HG03442 (cell line): ENCODE data around the gene IMPG1.
"Not testable (repeated sequence)": the region's sequence is repeated elsewhere in the genome, so short reads cannot be mapped to it uniquely, and the experiment has no call there.

Experiments used
- ATAC-seq: cut with Tn5 transposase; IDR thresholded peaks from one replicate; pipeline ENCODE4 v1.9.1; 2021; ENCODE audit warnings: mild to moderate bottlenecking, moderate library complexity; ENCODE audit not compliant: unreplicated experiment

IMPG1 gene

DNA sequence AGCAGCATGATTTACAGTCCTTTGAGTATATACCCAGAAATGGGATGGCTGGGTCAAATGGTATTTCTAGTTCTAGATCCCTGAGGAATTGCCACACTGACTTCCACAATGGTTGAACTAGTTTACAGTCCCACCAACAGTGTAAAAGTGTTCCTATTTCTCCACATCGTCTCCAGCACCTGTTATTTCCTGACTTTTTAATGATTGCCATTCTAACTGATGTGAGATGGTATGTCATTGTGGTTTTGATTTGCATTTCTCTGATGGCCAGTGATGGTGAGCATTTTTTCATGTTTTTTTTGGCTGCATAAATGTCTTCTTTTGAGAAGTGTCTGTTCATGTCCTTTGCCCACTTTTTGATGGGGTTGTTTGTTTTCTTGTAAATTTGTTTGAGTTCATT lies 172.2 kb downstream of the IMPG1 start:
- not testable (repeated sequence) for ATAC-seq

DNA sequence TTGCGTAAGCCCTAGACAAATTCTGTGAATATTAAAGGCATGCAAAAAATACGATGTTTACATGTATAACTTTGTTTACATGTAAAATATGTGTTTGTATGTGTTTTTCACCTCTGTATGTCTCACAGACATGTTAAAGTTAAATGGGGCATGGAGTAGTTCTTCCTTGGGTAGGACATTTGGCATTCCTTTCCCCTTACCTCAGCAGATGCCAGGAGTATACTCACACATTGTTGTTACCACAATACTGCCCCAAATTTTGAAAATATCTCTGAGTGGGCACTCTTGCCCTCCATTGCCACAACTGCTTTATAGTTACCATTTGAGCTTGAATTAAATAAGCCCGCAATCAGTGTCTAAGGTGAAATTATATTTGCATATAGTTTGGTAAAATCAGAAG lies 175.9 kb downstream of the IMPG1 start:
- no peak for ATAC-seq

DNA sequence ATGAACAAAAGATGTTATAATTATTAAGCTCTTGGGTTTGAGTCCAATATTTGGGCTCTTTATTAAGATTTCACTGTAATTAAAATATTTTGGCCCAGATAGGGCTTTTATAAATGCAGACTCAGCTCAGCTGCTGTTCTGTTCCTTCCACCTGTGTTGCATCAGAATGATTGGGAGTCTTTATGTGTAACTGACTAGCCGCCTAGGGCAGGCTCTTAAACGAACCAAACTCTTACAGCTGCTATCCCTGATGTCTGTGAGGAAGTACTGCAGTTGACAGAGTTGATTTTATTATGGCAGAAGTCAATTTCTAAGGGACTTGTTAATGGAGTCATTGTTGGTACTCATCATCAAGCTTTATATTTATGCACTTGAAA lies 178.7 kb downstream of the IMPG1 start:
- ATAC-seq: no peak

DNA sequence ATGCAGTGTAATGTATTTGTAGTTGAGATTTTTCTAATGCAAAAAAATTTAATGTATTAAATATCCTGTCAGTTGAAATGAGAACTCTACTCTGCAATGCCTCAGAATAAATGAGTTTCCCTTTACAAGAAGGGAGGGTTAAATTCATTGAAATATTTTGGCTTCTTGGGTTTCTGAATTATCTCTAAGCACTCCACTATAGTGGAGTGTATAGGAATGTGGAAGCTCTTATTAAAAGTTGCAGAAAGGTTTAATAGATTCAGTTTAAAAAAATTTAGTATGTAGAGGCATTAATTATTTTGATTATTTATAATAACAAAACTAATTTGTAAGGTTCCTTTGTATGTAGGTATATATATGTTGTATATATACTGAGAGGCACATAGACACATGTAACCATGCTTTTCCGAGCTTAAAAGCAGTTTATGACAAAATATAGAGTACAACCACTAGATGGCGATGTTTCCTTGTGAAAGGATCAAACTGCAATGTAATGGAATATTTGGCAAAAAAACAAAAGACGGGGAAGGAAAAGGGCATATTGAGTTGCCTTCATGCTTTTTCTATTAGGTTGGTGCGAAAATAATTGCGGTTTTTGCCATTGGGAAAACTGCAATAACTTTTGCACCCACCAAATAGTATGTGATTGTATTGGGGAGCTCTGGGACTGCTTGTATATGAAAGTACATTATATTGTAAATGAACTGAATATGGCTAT lies 179.2 kb downstream of the IMPG1 start:
- peak; percentile 84 for ATAC-seq

DNA sequence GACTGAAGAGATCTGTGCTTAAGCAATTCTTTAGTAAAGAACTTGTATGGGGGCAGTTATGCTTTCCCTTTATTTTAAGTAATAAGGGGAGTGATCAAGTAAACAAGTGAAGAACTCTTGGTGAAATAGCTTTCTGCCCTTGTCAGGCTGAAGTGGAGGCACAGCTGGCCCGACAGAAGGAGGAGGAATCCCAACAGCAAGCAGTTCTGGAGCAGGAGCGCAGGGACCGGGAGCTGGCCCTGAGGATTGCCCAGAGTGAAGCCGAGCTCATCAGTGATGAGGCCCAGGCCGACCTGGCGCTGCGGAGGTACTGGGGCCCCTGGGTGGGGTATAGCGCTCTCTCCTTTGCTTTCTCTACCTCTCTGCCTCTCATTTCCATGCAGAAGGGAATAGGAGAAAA lies 180.1 kb downstream of the IMPG1 start:
- no peak for ATAC-seq

- ATAC-seq: no peak
Observed at GRCh38 chr6:75884822-75885221, 187.6 kb downstream of the IMPG1 start.

DNA sequence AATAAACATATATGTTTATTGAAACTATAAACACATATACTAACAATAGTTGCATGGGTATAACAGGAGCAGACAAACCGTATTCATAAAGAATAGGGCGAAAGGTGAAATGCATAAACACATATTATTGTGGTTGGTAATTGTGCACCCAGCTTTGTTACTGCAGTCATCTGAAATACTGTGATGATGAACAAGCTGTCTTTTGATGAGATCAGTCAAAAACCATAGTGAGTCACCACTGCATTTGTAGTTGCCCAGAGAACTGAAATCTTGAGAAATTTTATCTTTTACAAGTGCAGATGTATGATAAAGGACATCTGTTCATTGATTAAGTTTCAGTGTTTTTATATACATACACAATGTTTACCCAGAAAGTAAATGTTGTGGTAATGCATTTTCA lies 189.7 kb downstream of the IMPG1 start:
- ATAC-seq: no peak

DNA sequence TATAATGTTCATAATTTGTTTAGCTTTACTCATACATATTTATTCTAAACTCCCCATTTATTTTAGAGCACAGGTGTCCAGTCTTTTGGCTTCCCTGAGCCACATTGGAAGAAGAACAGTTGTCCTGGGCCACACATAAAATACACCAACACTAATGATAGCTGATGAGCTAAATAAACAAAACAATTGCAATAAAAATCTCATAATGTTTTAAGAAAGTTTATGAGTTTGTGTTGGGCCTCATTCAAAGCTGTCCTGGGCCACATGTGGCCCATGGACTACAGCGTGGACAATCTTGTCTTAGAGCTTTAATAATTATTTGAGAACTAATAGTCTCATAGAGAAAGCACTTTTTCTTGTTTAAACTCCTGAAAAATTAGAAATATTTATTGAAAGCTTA lies 192.2 kb downstream of the IMPG1 start:
- no peak for ATAC-seq

DNA sequence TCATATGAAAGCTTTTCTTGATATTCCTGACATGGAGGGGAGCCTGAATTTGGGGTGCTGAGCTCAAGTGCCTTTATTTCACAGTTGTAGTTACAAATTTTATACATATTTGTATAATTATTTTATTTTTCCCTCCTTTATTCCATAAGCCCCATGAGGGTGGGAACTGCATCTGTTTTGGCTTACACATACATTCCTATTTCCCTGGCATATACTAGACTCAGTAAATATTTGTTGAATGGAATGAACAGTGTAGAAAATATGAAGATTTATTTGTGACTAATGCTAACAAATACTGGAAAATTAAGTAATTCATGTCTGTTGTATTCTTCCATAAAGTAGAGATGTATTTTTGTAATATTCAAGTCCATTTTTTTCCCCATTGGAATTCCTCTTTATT lies 196.3 kb downstream of the IMPG1 start:
- ATAC-seq: no peak

- ATAC-seq: no peak
Observed at GRCh38 chr6:75874224-75874623, 198.2 kb downstream of the IMPG1 start.
